GM19328 (cell line): ENCODE results near the gene KLC4.
"Not testable (repeated sequence)": the region's sequence is repeated elsewhere in the genome, so short reads cannot be mapped to it uniquely, and the experiment has no call there.

Experiments used
- ATAC-seq: cut with Tn5 transposase; IDR thresholded peaks from one replicate; pipeline ENCODE4 v1.9.1; 2021; ENCODE audit warnings: mild to moderate bottlenecking, moderate library complexity; ENCODE audit not compliant: unreplicated experiment

KLC4 gene

DNA sequence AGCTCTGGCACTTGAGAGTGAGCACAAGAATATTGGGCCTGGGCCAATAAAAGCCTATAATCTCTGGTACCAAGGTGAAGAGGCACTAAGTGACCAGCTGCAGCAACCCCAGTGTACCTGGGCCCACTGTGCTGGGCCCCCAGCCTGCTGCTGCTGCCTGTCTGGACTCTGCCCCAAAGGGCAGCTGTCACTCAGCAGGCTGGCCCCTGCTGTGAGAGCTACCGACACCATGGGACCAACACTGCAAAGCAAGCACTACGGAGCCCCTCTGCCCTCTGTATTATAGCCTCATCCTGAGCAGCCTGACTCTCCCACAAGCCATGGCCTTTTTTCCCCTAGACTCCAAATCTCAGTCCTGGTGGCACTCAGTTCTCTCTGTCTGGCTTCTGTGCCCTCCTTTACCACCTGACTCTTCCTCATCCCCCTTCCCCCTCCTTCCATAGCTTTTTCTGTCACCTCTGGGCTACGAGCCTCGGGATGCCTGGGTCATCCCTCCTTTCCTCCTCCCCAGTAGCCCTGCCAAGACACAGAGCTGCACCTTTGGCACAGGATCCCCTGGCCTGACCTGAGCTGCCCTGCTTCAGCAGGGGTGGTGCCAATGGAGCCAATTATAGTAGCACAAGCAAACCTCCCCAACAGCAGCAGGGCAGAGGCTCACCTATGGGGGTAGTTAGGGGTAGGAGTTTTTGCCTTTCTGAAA is 23.8 kb upstream of the KLC4 start:
- no peak for ATAC-seq

DNA sequence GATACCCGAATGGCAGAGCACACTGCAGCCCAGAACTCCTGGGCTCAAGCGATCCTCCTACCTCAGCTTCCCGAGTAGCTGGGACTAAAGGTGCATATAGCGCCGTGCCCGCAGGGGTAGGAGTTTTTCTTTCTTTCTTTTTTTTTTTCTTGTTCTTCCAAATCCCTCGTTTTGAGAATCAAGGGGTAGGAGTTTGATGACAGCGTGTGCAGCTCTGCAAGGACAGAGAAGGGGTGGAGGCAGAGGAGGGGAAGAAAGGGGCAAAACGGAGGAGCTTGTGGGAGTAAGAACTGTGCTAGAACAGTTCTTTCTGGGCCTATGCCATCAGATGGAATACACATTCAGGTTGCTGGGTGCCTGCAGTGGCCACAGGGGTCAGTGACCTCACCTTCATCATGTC is 22.7 kb upstream of the KLC4 start:
- ATAC-seq, result no peak

DNA sequence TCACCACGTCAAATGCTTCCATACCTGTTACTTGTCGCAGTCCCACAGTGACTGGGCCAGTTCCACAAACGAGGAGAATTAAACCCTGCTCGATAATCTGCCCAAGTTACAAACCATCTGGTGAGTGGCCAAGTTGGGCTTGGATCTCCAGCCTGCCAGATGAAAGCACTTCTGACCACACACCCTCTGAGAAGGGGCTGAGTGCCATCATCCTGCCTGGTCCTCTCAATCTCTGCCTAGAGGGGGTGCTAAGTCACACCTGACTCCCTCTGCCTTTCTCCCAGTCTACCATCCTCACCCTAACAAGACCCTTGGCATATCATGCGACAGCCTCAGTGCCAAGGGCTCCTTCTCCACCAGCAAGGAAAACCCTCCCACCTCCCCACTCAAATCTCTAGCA is 22.2 kb upstream of the KLC4 start:
- no peak for ATAC-seq

GRCh38 chr6:43037706-43038105 is 21.7 kb upstream of the KLC4 start:
- no peak for ATAC-seq

DNA sequence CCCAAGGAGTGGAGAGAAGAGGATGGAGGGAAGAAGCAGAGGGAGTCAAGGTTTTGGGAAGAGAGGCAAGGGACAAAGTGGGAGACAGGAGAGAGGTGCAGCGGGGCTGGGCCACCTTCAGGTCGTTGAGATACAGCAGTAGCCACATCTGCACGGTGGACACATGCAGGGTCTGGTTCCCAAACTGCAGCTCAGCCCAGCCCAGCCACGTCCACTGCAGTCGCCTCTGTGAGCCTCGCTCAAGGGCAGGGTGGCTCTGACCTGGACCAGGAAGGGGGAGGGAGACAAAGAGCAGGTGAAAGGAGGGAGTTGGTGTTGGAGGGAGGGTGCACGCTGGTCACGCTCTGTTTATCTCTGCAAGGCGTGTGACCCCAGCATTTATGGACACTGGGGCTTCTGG is 20.7 kb upstream of the KLC4 start:
- ATAC-seq, result no peak

DNA sequence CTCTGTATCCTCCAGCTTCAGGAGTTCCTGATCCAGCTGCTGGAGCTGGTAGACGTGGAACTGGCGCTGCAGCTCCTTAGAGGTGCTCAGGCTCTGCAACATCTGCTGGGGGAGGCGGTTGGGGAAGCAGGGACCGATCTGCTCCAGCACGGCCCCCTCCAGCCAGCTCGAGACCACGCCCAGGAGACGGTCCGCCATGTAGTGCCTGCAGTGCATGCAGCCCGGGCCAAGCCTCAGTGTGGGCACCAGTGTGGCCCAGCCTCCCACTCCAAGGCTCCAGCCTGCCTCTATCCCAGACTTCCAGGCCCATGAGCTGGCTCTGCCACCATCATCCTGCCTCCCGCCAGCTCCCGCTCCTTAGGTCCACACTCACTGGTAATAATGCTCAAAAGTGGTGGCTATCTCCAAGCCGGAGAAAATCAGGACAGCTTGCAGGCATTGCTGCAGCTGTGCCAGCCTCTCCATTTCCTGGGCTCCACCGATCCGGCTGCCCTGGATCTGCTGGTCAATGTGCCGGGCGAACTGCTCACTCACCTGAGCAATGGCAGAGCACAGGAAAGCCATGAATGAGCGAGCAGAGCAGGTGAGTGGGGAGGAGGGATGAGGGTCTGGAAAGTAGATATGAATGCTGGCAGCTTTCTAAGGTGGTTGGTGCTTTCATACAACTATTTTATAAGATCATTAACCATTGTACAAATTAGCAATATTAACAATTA is 18.7 kb upstream of the KLC4 start:
- no peak for ATAC-seq

- not testable (repeated sequence) for ATAC-seq
These were observed 18.0 kb upstream of the KLC4 start for GRCh38 chr6:43041475-43041874.

- ATAC-seq, result no peak
These were observed 16.1 kb upstream of the KLC4 start for GRCh38 chr6:43043310-43043709.

DNA sequence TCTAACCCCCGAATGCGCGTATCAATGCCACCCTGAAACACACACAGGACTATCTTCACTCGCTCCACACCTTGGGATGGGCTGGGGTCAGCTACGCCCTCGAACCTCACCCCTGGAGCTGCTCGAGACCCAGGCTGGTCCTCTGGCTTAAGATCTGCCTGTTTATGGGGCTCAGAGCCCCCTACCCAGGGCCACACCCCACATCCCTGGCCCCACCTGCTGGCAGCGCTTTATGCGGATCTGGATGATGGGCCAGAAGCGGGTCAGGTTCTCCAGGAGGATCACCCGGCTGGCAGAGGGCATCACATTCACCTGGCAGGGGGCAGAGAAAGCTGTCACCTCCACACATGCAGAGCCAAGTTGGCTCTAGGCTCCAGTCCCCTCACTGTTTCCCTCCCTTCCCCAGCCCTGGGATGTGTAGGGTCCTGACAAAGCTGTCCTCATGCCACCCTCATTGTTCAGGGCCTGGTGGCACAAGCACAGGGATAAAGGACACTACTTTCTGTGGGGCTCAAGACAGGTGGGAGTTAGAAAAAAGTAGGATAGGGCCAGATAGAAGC is 14.0 kb upstream of the KLC4 start:
- no peak for ATAC-seq

DNA sequence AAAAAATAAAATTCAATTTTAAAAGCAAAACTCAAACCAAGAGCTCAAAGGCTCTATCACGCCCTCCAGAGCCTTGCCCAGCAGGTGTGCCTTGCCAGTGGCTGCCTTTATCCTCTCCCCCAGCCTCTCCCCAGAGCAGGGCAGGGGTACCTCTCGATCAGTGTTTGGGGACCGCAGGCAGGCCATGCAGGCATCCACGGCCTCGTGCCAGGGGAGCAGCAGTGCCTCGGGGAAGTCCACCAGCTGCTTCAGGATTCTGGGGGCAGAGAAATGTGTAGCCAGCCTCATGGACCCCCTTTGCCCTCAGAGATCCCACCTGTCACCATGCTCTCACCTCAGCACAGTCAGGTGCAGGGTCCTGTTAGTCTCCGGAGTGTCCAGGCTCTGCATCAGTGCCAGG is 11.4 kb upstream of the KLC4 start:
- ATAC-seq, result no peak

DNA sequence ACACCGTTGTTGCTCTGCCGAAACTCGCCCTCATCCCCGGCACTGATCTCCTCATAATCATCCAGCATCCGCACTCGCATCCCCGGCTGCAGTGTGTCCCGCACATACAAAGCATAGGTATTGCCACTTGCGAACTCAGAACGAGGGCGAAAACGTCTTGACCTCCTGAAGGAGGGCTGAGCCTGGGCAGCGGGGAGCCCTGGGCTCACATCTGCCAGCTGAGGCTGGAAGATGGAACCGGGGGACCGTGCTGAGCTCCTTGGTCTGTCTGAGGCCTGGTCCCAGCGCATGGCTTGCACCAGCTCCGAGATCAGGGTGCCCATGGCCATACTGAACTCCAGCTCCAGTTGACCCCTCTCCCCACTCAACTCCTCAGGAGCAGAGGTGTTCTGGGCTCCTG is 8.4 kb upstream of the KLC4 start:
- ATAC-seq, result no peak

DNA sequence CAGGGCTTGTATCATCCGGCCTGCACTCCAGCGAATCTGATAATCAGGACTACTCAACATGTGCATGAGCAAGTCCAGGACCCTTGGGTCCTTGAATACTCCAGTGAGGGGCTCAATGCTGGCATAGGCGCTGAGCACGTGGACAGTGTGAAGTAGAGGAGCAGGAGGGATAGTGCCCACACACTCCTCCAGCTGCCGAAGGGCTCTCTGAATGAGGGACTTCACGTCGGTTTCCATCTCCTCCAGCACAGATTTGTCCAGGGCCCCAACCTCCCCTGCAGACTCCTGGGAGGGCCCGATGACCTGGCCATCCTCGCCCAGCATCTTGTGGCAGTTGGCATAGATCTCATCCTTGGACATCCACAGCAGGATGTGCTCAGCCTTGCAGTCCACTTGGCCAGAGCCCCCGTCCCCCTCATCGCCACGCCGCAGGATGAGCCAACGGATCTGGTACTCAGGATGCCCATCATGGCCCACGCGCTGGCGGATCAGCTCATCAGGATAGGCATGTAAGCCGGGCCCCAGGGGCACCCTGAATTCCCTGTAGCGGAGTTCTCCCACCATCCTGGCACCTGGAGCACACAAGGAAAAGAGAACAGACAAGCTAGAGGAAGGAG is 7.1 kb upstream of the KLC4 start:
- no peak for ATAC-seq

DNA sequence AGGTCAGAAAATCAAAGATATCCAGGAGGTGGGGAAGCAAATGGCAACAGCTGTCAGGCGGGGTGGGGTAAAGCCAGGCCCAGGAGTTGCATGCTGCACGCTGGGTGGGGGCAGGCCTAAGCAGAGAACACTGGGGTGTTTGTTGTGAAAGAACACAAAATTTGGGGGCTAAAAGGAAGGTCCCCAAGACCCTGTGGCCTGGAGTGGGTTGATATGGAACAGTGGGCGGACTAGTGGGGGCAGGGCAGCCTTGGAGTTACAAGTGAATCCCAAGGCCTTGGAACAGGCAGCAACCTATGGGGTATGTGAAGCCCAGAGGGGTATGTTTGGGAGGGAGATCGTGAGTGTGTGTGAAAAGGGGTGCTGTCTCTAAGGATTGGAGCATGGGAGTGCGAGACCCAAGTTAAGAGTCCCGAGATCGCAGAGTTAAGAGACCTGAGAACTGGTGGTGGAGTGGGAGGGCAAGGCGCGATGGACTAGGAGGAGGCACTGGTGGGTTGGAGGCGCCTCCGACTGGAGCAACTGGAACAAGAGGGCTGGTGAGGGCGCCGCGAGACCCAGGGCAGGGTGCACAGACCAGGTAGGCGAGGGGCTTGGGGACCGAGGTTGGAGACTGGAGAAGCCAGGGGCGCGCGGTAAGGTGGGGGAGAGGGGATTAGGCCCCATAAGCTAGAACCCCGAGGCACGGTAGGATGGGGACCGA is 6.4 kb upstream of the KLC4 start:
- no peak for ATAC-seq

DNA sequence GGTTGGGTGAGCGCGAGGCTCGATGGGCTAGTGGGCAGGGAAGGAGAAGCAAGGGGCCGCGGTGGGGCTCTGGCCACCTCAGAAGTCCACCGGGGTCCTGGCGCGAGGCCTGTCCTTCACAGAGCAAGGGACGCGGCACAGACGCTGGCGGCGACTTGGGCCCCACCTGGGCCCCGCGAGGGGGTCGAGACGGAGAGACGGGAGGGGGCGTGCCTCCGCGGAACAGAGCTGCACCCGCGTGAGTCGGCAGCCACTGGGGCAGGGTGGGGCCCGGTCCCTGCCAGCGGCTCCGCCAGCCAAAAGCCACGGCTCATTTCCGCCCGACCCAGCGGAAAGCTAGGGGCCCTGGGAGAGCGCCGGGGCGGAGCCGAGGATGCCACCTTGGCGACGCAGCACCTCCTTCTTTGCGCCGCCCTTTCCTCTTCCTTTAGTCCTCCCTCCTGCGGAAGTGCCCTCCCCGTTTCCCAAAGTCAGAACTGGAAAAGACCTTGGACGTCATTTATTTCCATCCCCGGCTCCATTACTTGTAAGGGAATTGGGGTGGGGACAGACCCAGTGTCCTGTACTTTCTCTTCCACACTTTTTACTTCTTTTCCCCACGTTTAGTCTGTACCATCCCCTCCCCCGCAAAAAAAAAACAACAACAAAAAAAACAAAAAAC is 5.8 kb upstream of the KLC4 start, which contains the start of gene CUL7:
Gene CUL7 (minus strand): TSS at position 307 of the 661 bp plus-strand sequence. CDS start 1,063 bp downstream, outside the sequence.
- ATAC-seq, result peak; percentile 91

- no peak for ATAC-seq
These were observed 5.1 kb upstream of the KLC4 start for GRCh38 chr6:43054206-43054943.

- no peak for ATAC-seq
These were observed 3.5 kb upstream of the KLC4 start for GRCh38 chr6:43055966-43056365.

- no peak for ATAC-seq
These were observed 900 bp upstream of the KLC4 start for GRCh38 chr6:43058531-43058930.

- no peak for ATAC-seq
These were observed 763 bp downstream of the KLC4 start for GRCh38 chr6:43060034-43060754.
